ENCODE measurements around the gene SMIM41.
"Not testable (repeated sequence)": the region's sequence is repeated elsewhere in the genome, so short reads cannot be mapped to it uniquely, and the experiment has no call there.

SMIM41 gene

GRCh38 chr12:52085682-52086180 lies 6.2 kb downstream of the SMIM41 start:
- no peak for DNase-seq

GRCh38 chr12:52086366-52086765 lies 6.9 kb downstream of the SMIM41 start:
- no peak for DNase-seq

- no peak for DNase-seq
Observed at GRCh38 chr12:52086944-52087835, 7.7 kb downstream of the SMIM41 start.

GRCh38 chr12:52087961-52088820 lies 8.7 kb downstream of the SMIM41 start:
- DNase-seq = no peak

GRCh38 chr12:52089491-52089890 lies 10.0 kb downstream of the SMIM41 start:
- DNase-seq = no peak

- no peak for DNase-seq
Observed at GRCh38 chr12:52090291-52090690, 10.8 kb downstream of the SMIM41 start.

GRCh38 chr12:52091061-52091460 lies 11.6 kb downstream of the SMIM41 start:
- no peak for DNase-seq

- no peak for DNase-seq
Observed at GRCh38 chr12:52091869-52092268, 12.4 kb downstream of the SMIM41 start.

GRCh38 chr12:52093346-52093745 lies 13.8 kb downstream of the SMIM41 start:
- no peak for DNase-seq

- no peak for DNase-seq
Observed at GRCh38 chr12:52096332-52097044, 17.0 kb downstream of the SMIM41 start.

- no peak for DNase-seq
Observed at GRCh38 chr12:52097045-52097666, 17.7 kb downstream of the SMIM41 start.

GRCh38 chr12:52104431-52105089 lies 25.1 kb downstream of the SMIM41 start:
- DNase-seq = not testable (repeated sequence)

GRCh38 chr12:52116222-52117125 lies 37.0 kb downstream of the SMIM41 start:
- DNase-seq = not testable (repeated sequence)

GRCh38 chr12:52117806-52118475 lies 38.4 kb downstream of the SMIM41 start:
- not testable (repeated sequence) for DNase-seq

GRCh38 chr12:52119398-52120254 lies 40.1 kb downstream of the SMIM41 start:
- DNase-seq = no peak

- DNase-seq = no peak
Observed at GRCh38 chr12:52120951-52121823, 41.7 kb downstream of the SMIM41 start.

GRCh38 chr12:52121824-52122539 lies 42.5 kb downstream of the SMIM41 start:
- peak in 1 of 2 donors; percentile 8 for DNase-seq

GRCh38 chr12:52122540-52122871 lies 43.0 kb downstream of the SMIM41 start:
- no peak for DNase-seq

Data from bone marrow (tissue), 2 donors.